SK-N-SH treated with all-trans-retinoic acid at 6 μM for 48 hours (cell line): ENCODE results near the gene DUSP7.

Source experiments
- ATAC-seq: fragments of 200-7000 bp; cut with Tn5 transposase; 3 replicates; pipeline ENCODE4 v1.9.1; 2020; ENCODE audit warnings: mild to moderate bottlenecking, moderate library complexity
- ARNTL ChIP-seq: fragments of 450-650 bp; formaldehyde crosslinking; IDR thresholded peaks from 2 replicates; pipeline ENCODE4 v1.5.0; 2020; ENCODE audit warnings: low read depth, mild to moderate bottlenecking, moderate library complexity, borderline replicate concordance
- BACH2 ChIP-seq: fragments of 250-450 bp; sonication (Bioruptor Pico); IDR thresholded peaks from 2 replicates; pipeline ENCODE4 v1.9.0; 2021; ENCODE audit warnings: mild to moderate bottlenecking, borderline replicate concordance
- CSDC2 ChIP-seq: fragments of 250-450 bp; sonication (Bioruptor Pico); IDR thresholded peaks from 2 replicates; pipeline ENCODE4 v1.5.0; 2020; ENCODE audit warnings: mild to moderate bottlenecking, moderate library complexity
- CSRNP3 ChIP-seq: fragments of 250-450 bp; sonication (Bioruptor Pico); IDR thresholded peaks from 2 replicates; pipeline ENCODE4 v1.5.1; 2021; ENCODE audit warnings: mild to moderate bottlenecking, moderate library complexity
- GLIS3 ChIP-seq: fragments of 250-450 bp; sonication (Bioruptor Pico); IDR thresholded peaks from 2 replicates; pipeline ENCODE4 v1.5.0; 2020; ENCODE audit warnings: mild to moderate bottlenecking, moderate library complexity
- ISL1 ChIP-seq: fragments of 250-450 bp; sonication (Bioruptor Pico); IDR thresholded peaks from 2 replicates; pipeline ENCODE4 v2.1.2; 2022; ENCODE audit warnings: mild to moderate bottlenecking, moderate library complexity
- OSR1 ChIP-seq: fragments of 250-450 bp; sonication (Bioruptor Pico); IDR thresholded peaks from 2 replicates; pipeline ENCODE4 v1.8.0; 2022; ENCODE audit warnings: moderate library complexity, mild to moderate bottlenecking, inconsistent platforms
- PATZ1 ChIP-seq: fragments of 250-450 bp; sonication (Bioruptor Pico); IDR thresholded peaks from 2 replicates; pipeline ENCODE4 v1.8.0; 2020; ENCODE audit warnings: mild to moderate bottlenecking, moderate library complexity, borderline replicate concordance
- POU6F1 ChIP-seq: fragments of 250-450 bp; sonication (Bioruptor Pico); IDR thresholded peaks from 2 replicates; pipeline ENCODE4 v1.8.0; 2021; ENCODE audit warnings: low read depth, mild to moderate bottlenecking, moderate library complexity, borderline replicate concordance
- PPARA ChIP-seq: fragments of 250-450 bp; sonication (Bioruptor Pico); IDR thresholded peaks from 2 replicates; pipeline ENCODE4 v1.5.0; 2020; ENCODE audit warnings: mild to moderate bottlenecking, borderline replicate concordance
- RARB ChIP-seq: fragments of 250-450 bp; sonication (Bioruptor Pico); IDR thresholded peaks from 2 replicates; pipeline ENCODE4 v1.8.0; 2021; ENCODE audit warnings: mild to moderate bottlenecking, moderate library complexity
- SNAI2 ChIP-seq: fragments of 250-450 bp; sonication (Bioruptor Pico); IDR thresholded peaks from 2 replicates; pipeline ENCODE4 v1.5.0; 2020; ENCODE audit warnings: mild to moderate bottlenecking, moderate library complexity
- TCF4 ChIP-seq: fragments of 250-450 bp; sonication (Bioruptor Pico); IDR thresholded peaks from 2 replicates; pipeline ENCODE4 v1.8.0; 2021; ENCODE audit warnings: mild to moderate bottlenecking, moderate library complexity, borderline replicate concordance
- TOX ChIP-seq: fragments of 250-450 bp; sonication (Bioruptor Pico); IDR thresholded peaks from 2 replicates; pipeline ENCODE4 v1.8.0; 2021; ENCODE audit warnings: mild to moderate bottlenecking, moderate library complexity, borderline replicate concordance
- TSHZ2 ChIP-seq: fragments of 250-450 bp; sonication (Bioruptor Pico); IDR thresholded peaks from 2 replicates; pipeline ENCODE4 v1.5.0; 2020; ENCODE audit warnings: mild to moderate bottlenecking, moderate library complexity
- ZC3H10 ChIP-seq: fragments of 250-450 bp; sonication (Bioruptor Pico); IDR thresholded peaks from 2 replicates; pipeline ENCODE4 v1.5.1; 2021; ENCODE audit warnings: mild to moderate bottlenecking, moderate library complexity
- ZFP3 ChIP-seq: fragments of 250-450 bp; sonication (Bioruptor Pico); IDR thresholded peaks from 2 replicates; pipeline ENCODE4 v1.5.0; 2020; ENCODE audit warnings: mild to moderate bottlenecking, moderate library complexity
- ZFP30 ChIP-seq: fragments of 450-650 bp; formaldehyde crosslinking; IDR thresholded peaks from 2 replicates; pipeline ENCODE4 v1.5.0; 2022; ENCODE audit warnings: mild to moderate bottlenecking, moderate library complexity
- ZNF565 ChIP-seq: fragments of 450-650 bp; formaldehyde crosslinking; conservative IDR thresholded peaks from 2 replicates; pipeline ENCODE4 v1.5.0; 2020; ENCODE audit warnings: low read depth, mild to moderate bottlenecking, moderate library complexity
- ZNF70 ChIP-seq: fragments of 450-650 bp; formaldehyde crosslinking; IDR thresholded peaks from 2 replicates; pipeline ENCODE4 v1.5.0; 2020; ENCODE audit warnings: mild to moderate bottlenecking, moderate library complexity
- ZNF8 ChIP-seq: fragments of 450-650 bp; formaldehyde crosslinking; IDR thresholded peaks from 2 replicates; pipeline ENCODE4 v1.5.0; 2020; ENCODE audit warnings: mild to moderate bottlenecking, moderate library complexity

The DUSP7 gene

GRCh38 chr3:52015438-52016228, 40.7 kb downstream of the DUSP7 start:
- TF ChIP-seq BACH2 (no peak), TOX (CRISPR knock-in tag) (no peak), CSDC2 (CRISPR knock-in tag) (no peak), ZNF70 (CRISPR knock-in tag) (no peak), ZFP30 (CRISPR knock-in tag) (no peak), POU6F1 (CRISPR knock-in tag) (no peak), PPARA (no peak), CSRNP3 (CRISPR knock-in tag) (no peak), ZNF8 (CRISPR knock-in tag) (no peak), GLIS3 (CRISPR knock-in tag) (no peak)
- ATAC-seq: no peak

- peak; percentile 74 for ATAC-seq
- TF ChIP-seq GLIS3 (CRISPR knock-in tag): no peak
- TF ChIP-seq POU6F1 (CRISPR knock-in tag): no peak
- TF ChIP-seq TSHZ2 (CRISPR knock-in tag): no peak
- TF ChIP-seq ISL1: no peak
- TF ChIP-seq ZNF70 (CRISPR knock-in tag): no peak
- no peak for TF ChIP-seq TOX (CRISPR knock-in tag)
- TF ChIP-seq SNAI2 (CRISPR knock-in tag): no peak
- no peak for TF ChIP-seq ZNF565 (CRISPR knock-in tag)
- TF ChIP-seq PATZ1 (CRISPR knock-in tag): no peak
- TF ChIP-seq PPARA: no peak
- TF ChIP-seq, all 23 proteins: peak for 0
Observed at GRCh38 chr3:52014613-52015012, 41.8 kb downstream of the DUSP7 start.

GRCh38 chr3:52013802-52014598, 42.4 kb downstream of the DUSP7 start:
- peak; percentile 58 for ATAC-seq
- TF ChIP-seq ZC3H10 (CRISPR knock-in tag): no peak
- TF ChIP-seq, all 23 proteins: peak for 0

GRCh38 chr3:52012699-52013098, 43.7 kb downstream of the DUSP7 start:
- ATAC-seq: no peak
- no peak for TF ChIP-seq TCF4 (CRISPR knock-in tag)
- TF ChIP-seq ZFP3 (CRISPR knock-in tag): no peak
- TF ChIP-seq OSR1: no peak
- no peak for TF ChIP-seq ZFP30 (CRISPR knock-in tag)
- no peak for TF ChIP-seq ISL1
- TF ChIP-seq PPARA: no peak
- no peak for TF ChIP-seq CSDC2 (CRISPR knock-in tag)
- TF ChIP-seq SNAI2 (CRISPR knock-in tag): no peak
- TF ChIP-seq ARNTL (CRISPR knock-in tag): no peak
- no peak for TF ChIP-seq RARB (CRISPR knock-in tag)
- TF ChIP-seq TSHZ2 (CRISPR knock-in tag): no peak
